ENCODE data around the gene DOCK3.
"Not testable (repeated sequence)": the region's sequence is repeated elsewhere in the genome, so short reads cannot be mapped to it uniquely, and the experiment has no call there.

The DOCK3 gene

DNA sequence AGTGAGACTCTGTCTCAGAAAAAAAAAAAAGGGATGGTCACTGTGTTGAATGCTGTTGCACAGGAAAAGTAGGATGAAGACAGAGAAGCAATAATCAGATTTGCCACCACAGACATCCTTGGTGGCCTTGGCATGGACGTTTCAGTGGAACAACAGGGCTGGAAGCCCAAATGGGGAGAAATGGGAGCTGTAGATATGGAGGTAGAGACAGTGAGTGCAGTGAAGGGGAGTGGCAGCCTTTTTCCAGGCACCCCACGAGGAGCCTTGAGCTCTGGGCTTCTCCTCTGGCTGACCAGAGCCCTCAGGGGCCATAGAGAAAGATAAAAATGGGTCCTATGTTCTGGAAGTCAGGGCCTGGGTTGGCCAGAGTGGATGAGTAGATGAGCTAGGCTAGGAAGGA, 12.3 kb upstream of the DOCK3 start:
- DNase-seq (ENCODE audit: insufficient read length) (no peak), FAIRE-seq (no peak)
- TF ChIP-seq POLR2AphosphoS5 (IDR thresholded peaks at IDR 0.05; ENCODE audit: low read depth, low read length) (no peak), TAF1 (IDR thresholded peaks at IDR 0.05; ENCODE audit: borderline replicate concordance, low read depth, low read length) (no peak), POLR2A (IDR thresholded peaks at IDR 0.05; ENCODE audit: low read depth, low read length) (no peak)

DNA sequence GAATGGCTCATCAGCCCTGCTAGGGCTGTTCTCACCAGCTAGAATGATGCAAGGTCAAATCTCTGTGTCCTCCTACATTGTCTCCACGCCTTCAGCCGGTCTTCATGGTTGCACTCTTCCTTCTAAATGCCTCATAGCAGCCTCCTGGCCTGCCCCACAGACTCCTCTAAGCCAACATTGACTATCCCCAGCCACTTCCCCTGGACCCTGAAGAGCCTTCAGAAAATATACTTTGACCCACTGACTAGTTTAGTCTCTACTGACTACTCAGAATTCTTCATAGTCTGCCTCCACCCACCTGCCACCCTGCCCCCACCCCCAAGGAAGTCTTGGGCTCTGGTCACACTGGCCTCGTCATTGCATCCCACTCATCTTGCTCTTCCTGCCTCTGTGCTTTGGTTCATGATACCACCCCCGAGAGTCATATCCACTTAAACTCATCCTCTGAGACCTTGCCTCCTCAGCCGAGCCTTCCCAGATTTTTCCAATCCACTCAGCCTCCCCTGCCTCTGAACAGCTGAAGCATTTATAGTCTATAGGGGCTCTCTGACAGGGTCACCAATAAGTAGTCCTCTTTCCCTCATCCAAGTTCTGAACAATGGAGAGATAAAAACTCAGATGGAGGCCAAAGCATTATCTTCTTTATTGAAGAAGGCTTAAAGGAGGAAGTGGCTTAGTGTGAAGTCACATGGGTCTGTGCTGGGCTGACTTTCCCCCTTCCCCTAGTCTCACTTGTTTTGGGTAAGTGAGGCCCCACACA, 9.5 kb upstream of the DOCK3 start:
- DNase-seq (ENCODE audit: insufficient read length) (no peak), FAIRE-seq (no peak)
- no peak for TF ChIP-seq POLR2A (IDR thresholded peaks at IDR 0.05; ENCODE audit: low read depth, low read length)
- no peak for TF ChIP-seq TAF1 (IDR thresholded peaks at IDR 0.05; ENCODE audit: borderline replicate concordance, low read depth, low read length)
- no peak for TF ChIP-seq POLR2AphosphoS5 (IDR thresholded peaks at IDR 0.05; ENCODE audit: low read depth, low read length)

DNA sequence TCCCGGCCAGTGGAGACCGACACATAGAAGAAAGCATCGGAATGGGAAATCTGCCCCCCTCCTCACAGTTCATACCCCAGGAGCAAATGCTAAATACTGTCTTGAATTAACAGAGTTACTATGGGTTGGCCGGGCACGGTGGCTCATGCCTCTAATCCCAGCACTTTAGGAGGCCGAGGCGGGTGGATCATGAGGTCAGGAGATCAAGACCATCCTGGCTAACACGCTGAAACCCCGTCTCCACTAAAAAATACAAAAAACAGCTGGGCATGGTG, 8.9 kb upstream of the DOCK3 start:
- not testable (repeated sequence) for DNase-seq (ENCODE audit: insufficient read length); FAIRE-seq

DNA sequence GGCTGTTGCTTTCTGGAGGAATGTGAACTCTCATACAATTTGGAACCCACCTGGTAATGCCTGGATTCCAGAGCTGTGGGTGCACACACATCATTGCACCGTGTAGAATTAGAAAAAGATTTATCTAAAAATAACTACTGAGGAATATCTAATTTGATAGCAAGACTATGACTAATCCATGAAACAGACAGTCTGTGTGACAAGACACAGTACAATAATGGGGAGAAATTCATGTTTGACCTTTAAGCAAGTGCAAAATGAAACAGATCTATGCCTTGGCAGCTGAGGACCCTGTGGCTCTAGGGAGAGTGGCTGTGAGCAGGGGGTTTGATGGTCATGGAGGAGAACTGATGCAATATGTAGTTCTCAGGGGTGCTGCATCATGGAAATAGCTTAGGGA, 7.9 kb upstream of the DOCK3 start:
- DNase-seq (ENCODE audit: insufficient read length) (no peak), FAIRE-seq (no peak)
- TF ChIP-seq POLR2AphosphoS5 (IDR thresholded peaks at IDR 0.05; ENCODE audit: low read depth, low read length) = no peak
- no peak for TF ChIP-seq POLR2A (IDR thresholded peaks at IDR 0.05; ENCODE audit: low read depth, low read length)
- no peak for TF ChIP-seq TAF1 (IDR thresholded peaks at IDR 0.05; ENCODE audit: borderline replicate concordance, low read depth, low read length)

DNA sequence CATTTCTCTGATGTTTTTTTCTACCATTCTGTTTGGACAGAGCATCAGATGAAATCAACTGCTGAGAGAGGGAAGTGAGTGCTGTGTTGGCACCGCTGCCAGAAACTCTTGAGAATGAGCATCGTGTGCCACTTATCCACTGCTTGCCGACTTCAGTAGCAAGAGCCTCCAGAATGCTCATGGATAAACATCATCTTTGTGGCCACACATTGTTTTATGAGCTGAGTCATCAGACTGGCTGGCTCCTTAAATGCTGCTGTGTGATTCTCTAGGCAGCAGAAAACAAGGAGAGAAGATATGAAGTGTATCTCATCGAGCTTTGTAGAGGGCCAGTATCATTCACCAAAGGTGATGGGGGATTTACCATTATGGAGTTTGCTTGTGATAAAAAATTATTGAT, 3.4 kb upstream of the DOCK3 start:
- no peak for FAIRE-seq
- DNase-seq (ENCODE audit: insufficient read length) = no peak

DNA sequence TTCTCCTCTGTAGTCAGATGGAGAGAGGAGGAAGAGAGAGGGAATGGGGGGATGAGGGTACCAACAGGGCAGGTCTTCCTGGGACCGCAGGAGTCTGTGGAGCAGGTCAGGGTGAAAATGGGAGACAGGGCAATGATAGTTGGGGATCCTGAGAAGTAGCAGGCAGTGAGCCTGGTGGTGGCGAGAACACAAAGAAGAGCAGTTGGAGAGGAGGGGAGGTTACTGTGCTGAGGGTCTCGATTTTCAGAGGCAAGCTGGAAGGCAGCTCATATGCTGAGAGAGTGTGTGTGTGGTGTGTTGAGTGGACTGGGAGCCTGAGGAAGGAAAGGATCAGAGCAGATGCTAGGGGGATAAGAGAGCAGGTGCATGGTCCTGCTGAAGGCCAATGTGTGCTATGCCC, 2.1 kb upstream of the DOCK3 start:
- DNase-seq (ENCODE audit: insufficient read length) (no peak), FAIRE-seq (no peak)
- no peak for TF ChIP-seq POLR2AphosphoS5 (IDR thresholded peaks at IDR 0.05; ENCODE audit: low read depth, low read length)
- TF ChIP-seq POLR2A (IDR thresholded peaks at IDR 0.05; ENCODE audit: low read depth, low read length) = no peak
- TF ChIP-seq TAF1 (IDR thresholded peaks at IDR 0.05; ENCODE audit: borderline replicate concordance, low read depth, low read length) = no peak

More for the DNA sequence above, 3.4 kb upstream of the DOCK3 start:
- TF ChIP-seq TAF1 (IDR thresholded peaks at IDR 0.05; ENCODE audit: borderline replicate concordance, low read depth, low read length) (no peak), POLR2A (IDR thresholded peaks at IDR 0.05; ENCODE audit: low read depth, low read length) (no peak), POLR2AphosphoS5 (IDR thresholded peaks at IDR 0.05; ENCODE audit: low read depth, low read length) (no peak)

DNA sequence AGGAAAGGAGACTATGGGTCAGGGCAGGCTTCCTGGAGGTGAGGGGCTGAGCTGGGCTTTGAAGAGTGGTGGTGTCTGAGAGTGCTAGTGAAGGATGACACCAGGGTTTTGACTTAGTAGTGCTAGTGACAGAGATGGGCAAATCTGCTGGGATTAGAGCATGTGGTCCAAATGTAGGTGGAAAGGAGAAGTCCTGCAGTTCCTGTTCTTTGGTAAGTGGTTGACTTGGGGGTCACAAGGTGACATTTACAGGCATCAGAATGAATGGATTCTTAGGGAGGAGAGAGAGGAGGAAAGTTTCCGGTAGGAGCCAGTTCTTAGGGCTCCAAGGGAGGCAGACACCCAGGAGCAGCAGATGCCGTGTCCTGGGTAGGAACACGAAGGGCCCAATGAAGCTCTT, 796 bp upstream of the DOCK3 start:
- FAIRE-seq (no peak), DNase-seq (ENCODE audit: insufficient read length) (no peak)
- TF ChIP-seq POLR2AphosphoS5 (IDR thresholded peaks at IDR 0.05; ENCODE audit: low read depth, low read length) (no peak), POLR2A (IDR thresholded peaks at IDR 0.05; ENCODE audit: low read depth, low read length) (no peak), TAF1 (IDR thresholded peaks at IDR 0.05; ENCODE audit: borderline replicate concordance, low read depth, low read length) (no peak)

DNA sequence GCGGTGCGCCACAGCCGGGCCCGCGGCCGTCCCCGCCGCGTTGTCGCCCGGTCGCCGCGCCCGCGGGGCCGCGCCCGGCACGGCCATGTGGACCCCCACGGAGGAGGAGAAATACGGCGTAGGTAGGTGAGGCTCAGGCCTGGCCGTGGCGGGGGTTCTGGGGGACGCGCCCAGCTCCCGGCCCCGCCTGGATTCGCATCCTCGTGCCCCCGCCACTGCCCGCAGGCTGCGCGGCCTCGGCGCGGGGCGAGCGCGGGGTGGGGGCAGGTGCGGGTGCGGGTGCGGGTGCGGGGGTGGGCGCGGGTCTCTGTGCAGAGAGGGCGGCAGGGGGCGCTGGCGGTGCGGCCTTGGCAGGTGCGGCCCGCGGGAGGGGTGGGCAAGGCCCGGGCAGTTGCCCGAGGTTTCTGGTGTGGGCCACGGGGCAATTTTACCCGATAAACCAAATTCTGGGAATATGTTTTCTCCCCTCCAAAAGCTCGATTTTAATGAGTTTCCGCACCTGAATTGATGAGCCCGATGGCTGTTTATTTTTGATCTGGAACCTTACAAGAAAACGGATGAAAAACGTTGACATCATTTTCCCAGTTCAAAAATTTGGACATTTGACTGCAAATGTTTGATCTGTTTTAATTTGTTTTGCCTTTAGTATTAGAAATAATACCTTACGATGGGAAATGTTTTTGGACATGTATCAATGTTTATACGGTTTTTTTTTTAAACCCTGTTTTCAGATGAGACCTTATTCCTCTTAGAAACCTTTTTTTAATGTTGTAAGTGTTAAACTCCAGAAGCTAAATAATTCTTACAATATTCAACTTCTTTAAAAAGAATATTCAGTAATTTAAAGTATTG, 678 bp downstream of the DOCK3 start:
- TF ChIP-seq POLR2AphosphoS5 (IDR thresholded peaks at IDR 0.05; ENCODE audit: low read depth, low read length) (no peak), POLR2A (IDR thresholded peaks at IDR 0.05; ENCODE audit: low read depth, low read length) (no peak), TAF1 (IDR thresholded peaks at IDR 0.05; ENCODE audit: borderline replicate concordance, low read depth, low read length) (no peak)
- no peak for DNase-seq (ENCODE audit: insufficient read length)
- no peak for FAIRE-seq

DNA sequence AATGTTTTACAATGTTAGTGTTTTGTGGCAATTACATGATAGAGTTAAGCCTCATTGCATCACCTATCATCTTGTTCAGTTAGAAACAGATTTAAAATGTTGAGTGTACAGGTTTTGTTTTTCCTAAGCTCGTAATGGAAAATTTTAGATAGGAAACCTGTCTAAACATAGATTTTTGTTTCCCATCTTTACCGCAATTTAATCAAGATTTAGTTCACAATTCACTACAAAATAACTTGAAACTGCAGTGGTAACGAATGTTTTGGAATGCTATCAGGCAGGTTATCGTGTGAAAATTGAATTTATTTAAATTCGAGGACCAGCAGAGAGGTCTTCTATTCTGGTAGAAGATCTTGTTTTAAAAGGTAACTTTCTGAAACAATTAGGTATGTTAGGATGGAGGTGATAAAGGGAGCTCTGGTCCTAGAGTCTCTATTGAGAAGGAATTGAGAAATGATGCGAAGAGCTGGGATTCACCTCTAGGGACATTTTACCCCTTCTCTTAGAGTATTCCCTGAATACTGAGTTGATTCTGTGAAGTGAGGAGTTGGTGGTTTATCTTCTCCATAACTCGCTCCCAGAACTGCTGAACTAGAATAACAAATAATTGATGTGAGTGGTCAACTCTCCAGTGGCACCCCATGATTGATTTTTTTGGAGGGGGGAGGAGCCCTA, 1.4 kb downstream of the DOCK3 start:
- FAIRE-seq (no peak), DNase-seq (ENCODE audit: insufficient read length) (no peak)
- TF ChIP-seq POLR2AphosphoS5 (IDR thresholded peaks at IDR 0.05; ENCODE audit: low read depth, low read length) = no peak
- no peak for TF ChIP-seq TAF1 (IDR thresholded peaks at IDR 0.05; ENCODE audit: borderline replicate concordance, low read depth, low read length)
- TF ChIP-seq POLR2A (IDR thresholded peaks at IDR 0.05; ENCODE audit: low read depth, low read length) = no peak

DNA sequence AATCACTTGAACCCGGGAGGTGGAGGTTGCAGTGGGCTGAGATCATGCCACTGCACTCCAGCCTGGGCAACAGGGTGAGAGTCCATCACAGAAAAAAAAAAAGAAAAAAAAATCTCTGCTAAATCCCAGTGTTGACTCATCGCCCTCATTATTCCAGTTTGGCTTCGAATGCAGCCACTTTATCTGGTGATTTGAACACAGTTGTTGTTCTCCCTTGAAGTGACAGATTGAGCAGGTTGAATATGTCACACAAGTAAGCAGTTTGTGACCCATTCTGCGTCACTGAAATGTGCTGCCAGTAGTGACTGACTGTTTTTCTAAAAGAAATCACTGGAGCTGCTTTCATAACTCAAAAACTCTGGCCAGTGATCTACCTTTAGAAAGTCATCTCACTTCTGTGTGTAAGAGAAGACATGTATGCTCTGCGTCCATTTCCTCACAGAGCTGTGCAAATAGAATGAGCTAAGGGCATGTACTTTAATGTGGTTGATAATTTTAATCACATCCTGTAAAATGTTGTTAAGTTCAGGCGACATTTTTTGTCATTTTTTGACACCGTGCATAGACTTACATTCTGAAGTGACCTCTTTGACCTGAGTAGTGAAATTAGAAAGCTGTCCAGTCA, 12.5 kb downstream of the DOCK3 start:
- no peak for DNase-seq (ENCODE audit: insufficient read length)
- no peak for TF ChIP-seq POLR2AphosphoS5 (IDR thresholded peaks at IDR 0.05; ENCODE audit: low read depth, low read length)
- no peak for TF ChIP-seq POLR2A (IDR thresholded peaks at IDR 0.05; ENCODE audit: low read depth, low read length)
- TF ChIP-seq TAF1 (IDR thresholded peaks at IDR 0.05; ENCODE audit: borderline replicate concordance, low read depth, low read length) = no peak
- FAIRE-seq = no peak

DNA sequence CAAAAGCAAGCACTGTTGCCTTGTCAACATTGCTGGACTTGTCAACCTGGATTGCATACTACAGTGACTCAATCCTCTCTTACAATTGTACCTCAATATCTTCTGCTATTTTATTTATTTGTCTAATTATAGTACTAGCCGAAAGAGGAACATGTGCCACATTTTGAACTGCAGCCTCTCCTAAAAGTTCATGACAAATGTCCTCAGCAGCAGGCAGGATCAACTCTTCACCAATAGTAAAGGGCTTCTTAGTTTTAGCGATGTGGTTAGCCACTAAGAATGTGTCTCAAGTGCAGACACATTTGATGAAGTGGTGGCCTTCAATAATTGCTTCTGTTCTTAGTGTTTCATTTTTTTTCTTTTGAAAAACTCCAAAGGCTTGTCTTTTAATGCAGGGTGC, 13.2 kb downstream of the DOCK3 start:
- TF ChIP-seq POLR2A (IDR thresholded peaks at IDR 0.05; ENCODE audit: low read depth, low read length) (no peak), POLR2AphosphoS5 (IDR thresholded peaks at IDR 0.05; ENCODE audit: low read depth, low read length) (no peak)
- no peak for FAIRE-seq
- no peak for DNase-seq (ENCODE audit: insufficient read length)

DNA sequence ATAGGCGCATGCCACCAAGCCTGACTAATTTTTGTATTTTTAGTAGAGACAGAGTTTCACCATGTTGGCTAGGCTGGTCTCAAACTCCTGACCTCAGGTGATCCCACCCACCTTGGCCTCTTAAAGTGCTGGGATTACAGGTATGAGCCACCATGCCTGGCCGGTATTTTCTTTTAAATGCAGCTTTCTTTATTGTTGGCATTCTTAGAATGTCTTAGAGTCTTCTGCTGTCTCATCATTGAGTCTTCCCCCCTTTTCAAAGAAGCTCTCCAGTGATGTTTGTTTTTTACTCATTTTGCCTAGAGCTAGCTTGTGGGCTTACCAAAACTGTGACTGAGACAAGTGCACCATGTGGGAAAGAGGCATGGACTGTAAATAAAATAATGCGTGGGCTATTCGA, 13.9 kb downstream of the DOCK3 start:
- not testable (repeated sequence) for FAIRE-seq

More for the DNA sequence above, 13.9 kb downstream of the DOCK3 start:
- DNase-seq (ENCODE audit: insufficient read length) = not testable (repeated sequence)
